ENCODE measurements around the gene EID2. TPM values are rescaled to one million over a fixed set of nuclear protein-coding genes. Genes with fewer than 3 reads are reported as not detected.

EID2 gene
- 13.0 and 16.1 TPM in 2 replicates for total RNA-seq (2014; rRNA removed; shearing (Covaris generic))

GRCh38 chr19:39539518-39540332 lies at the start of gene EID2:
Gene EID2, minus strand, starts transcription at chr19:39540161. Its CDS starts 82 bp downstream, at chr19:39540079.
- DNase-seq (ENCODE audit: low read depth) = peak; percentile 96

GRCh38 chr19:39588066-39588465 lies 48.1 kb upstream of the EID2 start:
- DNase-seq (ENCODE audit: low read depth) = no peak

- no peak for DNase-seq (ENCODE audit: low read depth)
Measured at GRCh38 chr19:39587496-39587895, 47.5 kb upstream of the EID2 start.

GRCh38 chr19:39582891-39583625 lies 43.1 kb upstream of the EID2 start:
- DNase-seq (ENCODE audit: low read depth) = peak; percentile 25

- DNase-seq (ENCODE audit: low read depth) = no peak
Measured at GRCh38 chr19:39582442-39582841, 42.5 kb upstream of the EID2 start.

- DNase-seq (ENCODE audit: low read depth) = peak; percentile 73
Measured at GRCh38 chr19:39568604-39569003, 28.6 kb upstream of the EID2 start.

GRCh38 chr19:39566064-39566463 lies 26.1 kb upstream of the EID2 start:
- no peak for DNase-seq (ENCODE audit: low read depth)

GRCh38 chr19:39563408-39563807 lies 23.4 kb upstream of the EID2 start:
- peak; percentile 90 for DNase-seq (ENCODE audit: low read depth)

GRCh38 chr19:39558624-39559117 lies 18.7 kb upstream of the EID2 start:
- DNase-seq (ENCODE audit: low read depth) = no peak

- DNase-seq (ENCODE audit: low read depth) = peak; percentile 73
Measured at GRCh38 chr19:39557811-39558623, 18.1 kb upstream of the EID2 start.

GRCh38 chr19:39555883-39556282 lies 15.9 kb upstream of the EID2 start:
- no peak for DNase-seq (ENCODE audit: low read depth)

GRCh38 chr19:39554701-39555311 lies 14.8 kb upstream of the EID2 start:
- DNase-seq (ENCODE audit: low read depth) = no peak

- DNase-seq (ENCODE audit: low read depth) = no peak
Measured at GRCh38 chr19:39553082-39553652, 13.2 kb upstream of the EID2 start.

GRCh38 chr19:39550197-39550596 lies 10.2 kb upstream of the EID2 start:
- no peak for DNase-seq (ENCODE audit: low read depth)

GRCh38 chr19:39546599-39546998 lies 6.6 kb upstream of the EID2 start:
- peak; percentile 25 for DNase-seq (ENCODE audit: low read depth)

GRCh38 chr19:39544911-39545310 lies 5.0 kb upstream of the EID2 start:
- DNase-seq (ENCODE audit: low read depth) = no peak

GRCh38 chr19:39544226-39544903 lies 4.4 kb upstream of the EID2 start:
- DNase-seq (ENCODE audit: low read depth) = peak; percentile 72

- DNase-seq (ENCODE audit: low read depth) = no peak
Measured at GRCh38 chr19:39543477-39543857, 3.5 kb upstream of the EID2 start.

GRCh38 chr19:39542206-39542605 lies 2.2 kb upstream of the EID2 start:
- no peak for DNase-seq (ENCODE audit: low read depth)

GRCh38 chr19:39540333-39540673 lies 342 bp upstream of the EID2 start:
- DNase-seq (ENCODE audit: low read depth) = no peak

- no peak for DNase-seq (ENCODE audit: low read depth)
Measured at GRCh38 chr19:39539165-39539517, 820 bp downstream of the EID2 start.

All from Daoy (cell line).